H1 (cell line): ENCODE data around the gene C12orf42. TPM values are rescaled to one million over a fixed set of nuclear protein-coding genes. Genes with fewer than 3 reads are reported as not detected.

Experiments used
- CTCF ChIA-PET: fragments of 300-600 bp; sonication (Branson Sonifier 250); formaldehyde crosslinking; loops from one replicate; lab custom pipeline; 2021; ENCODE audit not compliant: partially characterized antibody; lab: Charles Lee
- POLR2A ChIA-PET: fragments of 300-600 bp; sonication (Branson Sonifier 250); formaldehyde crosslinking; loops from one replicate; lab custom pipeline; 2021; ENCODE audit warnings: inconsistent platforms; ENCODE audit not compliant: partially characterized antibody; lab: Charles Lee
- DNase-seq, 2 experiments: peaks; one replicate each; pipeline versions ENCODE4 v3.0.0 to v3.0.0-alpha.2; 2010 to 2022; ENCODE audit warnings: low spot score in 2 of 2, low read depth in 1 of 2, mixed read lengths in 1 of 2
- FAIRE-seq: peaks from 2 replicates; lab custom pipeline; 2011; peaks lifted over from hg19 to GRCh38; lab: Jason Lieb, UNC
- H2AFZ ChIP-seq: 2 replicates; pipeline ENCODE4 v1.8.1; 2012; ENCODE audit warnings: low read length, inconsistent platforms
- H2AK5ac ChIP-seq: 2 replicates; pipeline ENCODE4 v1.6.1; 2013; ENCODE audit warnings: low read depth, low read length
- H2BK120ac ChIP-seq: replicated peaks from 2 replicates; pipeline ENCODE3; 2013; ENCODE audit warnings: low read depth, low read length, inconsistent platforms
- H2BK12ac ChIP-seq: 2 replicates; pipeline ENCODE4 v1.6.1; 2013; ENCODE audit warnings: low read depth, low read length
- H2BK15ac ChIP-seq: 2 replicates; pipeline ENCODE4 v1.6.1; 2013; ENCODE audit warnings: low read length
- H2BK20ac ChIP-seq: 2 replicates; pipeline ENCODE4 v1.6.1; 2013; ENCODE audit warnings: low read length
- H2BK5ac ChIP-seq: 2 replicates; pipeline ENCODE4 v1.6.1; 2013; ENCODE audit warnings: low read depth, low read length
- H3K14ac ChIP-seq: 2 replicates; pipeline ENCODE4 v1.6.1; 2013; ENCODE audit warnings: inconsistent platforms; ENCODE audit not compliant: insufficient read length
- H3K18ac ChIP-seq: 2 replicates; pipeline ENCODE4 v1.6.1; 2013; ENCODE audit warnings: low read length; ENCODE audit errors: extremely low read depth
- H3K23ac ChIP-seq: 2 replicates; pipeline ENCODE4 v1.6.1; 2013; ENCODE audit warnings: inconsistent platforms; ENCODE audit not compliant: insufficient read length
- H3K23me2 ChIP-seq: 2 replicates; pipeline ENCODE4 v1.6.1; 2013; ENCODE audit warnings: low read depth, low read length
- H3K27ac ChIP-seq: 2 replicates; pipeline ENCODE4 v1.6.1; 2011; ENCODE audit warnings: low read depth, low read length, inconsistent platforms
- H3K27me3 ChIP-seq, 4 experiments: replicated peaks in 1 of 4; 1 replicate in 1 of 4; 2 replicates in 3 of 4; pipeline versions ENCODE4 v1.6.1 to v1.8.1; 2011 to 2013; ENCODE audit warnings: low read length in 3 of 4, mild to moderate bottlenecking in 3 of 4, inconsistent platforms in 2 of 4, mixed read lengths in 2 of 4, moderate library complexity in 1 of 4; ENCODE audit not compliant: control insufficient read depth in 3 of 4, insufficient read depth in 3 of 4; ENCODE audit errors: extremely low read depth in 1 of 4
- H3K36me3 ChIP-seq, 4 experiments: 2 replicates each; pipeline versions ENCODE4 v1.6.1 to v1.8.1; 2011 to 2013; ENCODE audit warnings: mild to moderate bottlenecking in 4 of 4, low read length in 3 of 4, moderate library complexity in 2 of 4, control low read depth in 1 of 4, inconsistent platforms in 1 of 4; ENCODE audit not compliant: insufficient read depth in 4 of 4, control insufficient read depth in 2 of 4
- H3K4ac ChIP-seq: replicated peaks from 2 replicates; pipeline ENCODE3; 2013; ENCODE audit warnings: low read length, low read depth, mixed read lengths, inconsistent platforms; ENCODE audit not compliant: insufficient read length
- H3K4me1 ChIP-seq, 4 experiments: replicated peaks in 1 of 4; 1 replicate in 1 of 4; 2 replicates in 3 of 4; pipeline versions ENCODE4 v1.6.1 to v1.8.1; 2011 to 2013; ENCODE audit warnings: low read length in 3 of 4, inconsistent platforms in 2 of 4, mixed read lengths in 1 of 4; ENCODE audit not compliant: insufficient read depth in 4 of 4, control insufficient read depth in 3 of 4
- H3K4me2 ChIP-seq, 2 experiments: 2 replicates each; pipeline versions ENCODE4 v1.6.1 to v1.8.1; 2011 to 2013; ENCODE audit warnings: low read depth in 2 of 2, low read length in 2 of 2, control low read depth in 1 of 2, inconsistent platforms in 1 of 2, mild to moderate bottlenecking in 1 of 2; ENCODE audit not compliant: insufficient read depth in 1 of 2
- H3K4me3 ChIP-seq, 4 experiments: fragments of 200-600, 300-600 bp in 1 of 4; sonication (generic), shearing (Covaris generic), sonication (Bioruptor Twin) in 1 of 4; 2 replicates each; pipeline versions ENCODE4 v1.5.1 to v1.8.1; 2011 to 2016; ENCODE audit warnings: low read length in 4 of 4, low read depth in 3 of 4, control low read depth in 2 of 4, inconsistent platforms in 2 of 4, mild to moderate bottlenecking in 2 of 4, mixed read lengths in 1 of 4, moderate library complexity in 1 of 4; ENCODE audit not compliant: insufficient read depth in 2 of 4; ENCODE audit errors: extremely low read depth in 1 of 4
- H3K56ac ChIP-seq: replicated peaks from 2 replicates; pipeline ENCODE3; 2013; ENCODE audit warnings: low read depth, mild to moderate bottlenecking, mixed read lengths, low read length, inconsistent platforms; ENCODE audit not compliant: insufficient read length
- H3K79me1 ChIP-seq: 2 replicates; pipeline ENCODE4 v1.6.1; 2013; ENCODE audit warnings: low read depth, low read length, control low read depth
- H3K79me2 ChIP-seq, 2 experiments: 2 replicates each; pipeline versions ENCODE4 v1.6.1 to v1.8.1; 2012 to 2013; ENCODE audit warnings: low read length in 2 of 2, mild to moderate bottlenecking in 2 of 2, inconsistent platforms in 1 of 2; ENCODE audit not compliant: insufficient read depth in 2 of 2, control insufficient read depth in 1 of 2
- H3K9ac ChIP-seq, 4 experiments: replicated peaks in 1 of 4; 1 replicate in 1 of 4; 2 replicates in 3 of 4; pipeline versions ENCODE4 v1.6.1 to v1.8.1; 2011 to 2013; ENCODE audit warnings: low read depth in 3 of 4, low read length in 3 of 4, control low read depth in 2 of 4, mild to moderate bottlenecking in 2 of 4, moderate library complexity in 2 of 4, inconsistent platforms in 1 of 4; ENCODE audit errors: extremely low read depth in 1 of 4
- H3K9me3 ChIP-seq, 2 experiments: 2 replicates each; pipeline versions ENCODE4 v1.6.1 to v1.8.1; 2012 to 2013; ENCODE audit warnings: mild to moderate bottlenecking in 2 of 2, moderate library complexity in 2 of 2, control low read depth in 1 of 2, inconsistent platforms in 1 of 2, low read depth in 1 of 2, low read length in 1 of 2, mixed read lengths in 1 of 2; ENCODE audit not compliant: insufficient read depth in 2 of 2
- H4K20me1 ChIP-seq, 2 experiments: replicated peaks in 1 of 2; 2 replicates each; pipeline versions ENCODE3 to v1.8.1; 2011 to 2013; ENCODE audit warnings: inconsistent platforms in 2 of 2, low read length in 2 of 2, mild to moderate bottlenecking in 1 of 2; ENCODE audit not compliant: insufficient read depth in 2 of 2, control insufficient read depth in 1 of 2
- H4K5ac ChIP-seq: 2 replicates; pipeline ENCODE4 v1.6.1; 2013; ENCODE audit warnings: low read length, low read depth, mixed read lengths, inconsistent platforms; ENCODE audit not compliant: insufficient read length
- H4K8ac ChIP-seq: 2 replicates; pipeline ENCODE4 v1.8.0; 2013; ENCODE audit warnings: mild to moderate bottlenecking, moderate library complexity, low read length, inconsistent platforms; ENCODE audit not compliant: insufficient read depth; ENCODE audit errors: extremely low read depth
- H4K91ac ChIP-seq: replicated peaks from 2 replicates; pipeline ENCODE3; 2013; ENCODE audit warnings: low read length, mixed read lengths, inconsistent platforms; ENCODE audit not compliant: insufficient read length
- SUZ12 ChIP-seq: fragments of 200-600 bp; sonication (generic); IDR thresholded peaks from 2 replicates; pipeline ENCODE4 v1.6.1; 2012; ENCODE audit warnings: mild to moderate bottlenecking, inconsistent platforms, low read length, moderate library complexity, mixed read lengths
- ZNF274 ChIP-seq: IDR thresholded peaks from 2 replicates; pipeline ENCODE4 v1.7.0; 2012; ENCODE audit warnings: low read length, borderline replicate concordance; ENCODE audit errors: extremely low read depth
- WGBS, 2 experiments: shearing (Covaris generic) in 1 of 2; methylation state at CpG; one replicate each; pipeline versions ENCODE4 v1.1.6 to v1.1.7; 2013 to 2015; ENCODE audit warnings: low lambda C conversion rate in 2 of 2, mixed read lengths in 2 of 2, inconsistent platforms in 1 of 2, low coverage in 1 of 2, missing lambda C conversion rate in 1 of 2; ENCODE audit not compliant: insufficient replicate concordance in 2 of 2, insufficient coverage in 1 of 2, insufficient read length in 1 of 2; ENCODE audit errors: extremely low coverage in 1 of 2, missing lambda C conversion rate in 1 of 2; 5-methylcytosine and 5-hydroxymethylcytosine counted together
- polyA plus RNA-seq, 7 experiments: library from polyadenylated mRNA; depleted of rRNA in 3 of 7; stranded (reverse) in 5 of 7; unstranded in 2 of 7; fragments of >200 nt in 5 of 7; fragments of 200-250 nt in 2 of 7; gene quantifications; 1 replicate in 5 of 7; 2 replicates in 1 of 7; 4 replicates in 1 of 7; pipeline versions ENCODE4 v1.2.1 to v1.2.3, GENCODE V29; 2011 to 2013; ENCODE audit warnings: missing spikeins in 2 of 7, mixed read lengths in 2 of 7
- total RNA-seq: library from RNA; stranded (reverse); fragmentation: NEBNext Ultra II Directional; extraction: Animal tissue kit (Norgen Biotek cat#: 25700); gene quantifications from 2 replicates; pipeline ENCODE4 v1.2.1, GENCODE V29; 2021

C12orf42 gene
- total and polyA plus RNA-seq, 2 of the 8 experiments (the other 6 are each of a cell fraction or from before 2014, with no cell fraction given), result 0.05 TPM; not detected in 1

DNA sequence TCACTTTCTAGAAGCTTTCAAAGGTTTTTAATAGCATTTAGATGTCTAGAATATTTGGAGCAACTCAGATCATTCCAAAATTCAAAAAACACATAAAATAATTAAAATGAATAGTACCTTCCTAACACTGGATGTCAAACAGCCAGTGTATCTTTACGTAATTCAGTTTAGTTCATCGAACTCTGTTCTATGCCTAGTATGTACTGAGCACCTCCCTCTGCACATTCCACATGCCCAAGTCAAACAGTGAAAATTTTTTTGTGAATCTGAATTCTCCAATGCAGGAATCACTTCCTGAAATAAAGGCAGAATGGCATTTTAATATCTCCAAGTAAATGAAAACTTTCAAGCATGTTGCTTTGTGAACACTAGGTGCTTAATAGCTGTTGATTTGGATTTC is 192.3 kb downstream of the C12orf42 start:
- no peak overlapping the region for H3K4me2 ChIP-seq
- POLR2A ChIA-PET, result interaction anchor here (1.5 kb wide), 1 partner anchor 347 kb away, joined by 4 read pairs; no protein-coding TSS in a partner anchor
- H3K9ac ChIP-seq, result no peak overlapping the region
- CTCF ChIA-PET, result interaction anchor here (0.7 kb wide), 1 partner anchor 9 kb away, joined by 3 read pairs; no protein-coding TSS in a partner anchor
- 0 out of 2 replicates have a peak, but pooled peaks have one; percentile 4 for TF ChIP-seq SUZ12
- TF ChIP-seq ZNF274, result no peak
- H3K14ac ChIP-seq, result no peak overlapping the region
- H2BK120ac ChIP-seq, result no peak overlapping the region
- FAIRE-seq (no peak), DNase-seq (no peak)
- H3K23ac ChIP-seq, result no peak overlapping the region
- H2BK12ac ChIP-seq, result no peak overlapping the region
- H3K56ac ChIP-seq, result no peak overlapping the region
- no peaks in the 10 kb centered on the region for H3K79me2 ChIP-seq
- H4K20me1 ChIP-seq, result no peaks in the 10 kb centered on the region
- H3K36me3 ChIP-seq, result no peaks in the 10 kb centered on the region
- H2BK20ac ChIP-seq, result no peak overlapping the region
- no peak overlapping the region for H4K91ac ChIP-seq
- 0 out of 2 replicates have a peak, but pooled peaks cover 4% of the 10 kb centered on the region for H3K23me2 ChIP-seq
- peaks cover 0 to 4% (median 1%) of the 10 kb centered on the region in 4 experiments; a peak in 1 of 7 replicates for H3K4me1 ChIP-seq
- H2BK5ac ChIP-seq, result no peak overlapping the region
- H3K4ac ChIP-seq, result no peak overlapping the region
- H3K27ac ChIP-seq, result no peak overlapping the region
- H2AK5ac ChIP-seq, result no peak overlapping the region
- H2AFZ ChIP-seq, result no peak overlapping the region
- no peak overlapping the region for H2BK15ac ChIP-seq
- H4K8ac ChIP-seq, result no peak overlapping the region
- no peaks in the 10 kb centered on the region for H3K9me3 ChIP-seq
- no peaks in the 10 kb centered on the region for H3K79me1 ChIP-seq
- 96% methylated on average over 2 of the region's 2 CpGs; no CpG with 5 or more reads in 1 of the 2 experiments for WGBS, 2 experiments
- H3K18ac ChIP-seq, result no peak overlapping the region
- H3K27me3 ChIP-seq, result peaks cover 0 to 2% (median 0%) of the 10 kb centered on the region in 4 experiments; a peak in 1 of 7 replicates
- no peak overlapping the region for H3K4me3 ChIP-seq
- H4K5ac ChIP-seq, result no peak overlapping the region
